HG03135 (cell line): ENCODE measurements around the gene PRKCE.

ENCODE experiments used
- ATAC-seq: cut with Tn5 transposase; IDR thresholded peaks from one replicate; pipeline ENCODE4 v1.9.1; 2021; ENCODE audit warnings: mild to moderate bottlenecking, moderate library complexity; ENCODE audit not compliant: unreplicated experiment

The PRKCE gene

GRCh38 chr2:46003903-46004473, 352.5 kb downstream of the PRKCE start:
- no peak for ATAC-seq

- ATAC-seq: no peak
Observed at GRCh38 chr2:46006473-46007025, 355.1 kb downstream of the PRKCE start.

GRCh38 chr2:46007412-46007811, 355.9 kb downstream of the PRKCE start:
- ATAC-seq: no peak

- ATAC-seq: no peak
Observed at GRCh38 chr2:46008091-46008870, 356.8 kb downstream of the PRKCE start.

- no peak for ATAC-seq
Observed at GRCh38 chr2:46009315-46009714, 357.8 kb downstream of the PRKCE start.

- ATAC-seq: no peak
Observed at GRCh38 chr2:46009772-46010171, 358.3 kb downstream of the PRKCE start.

- ATAC-seq: no peak
Observed at GRCh38 chr2:46010223-46010924, 358.9 kb downstream of the PRKCE start.

- no peak for ATAC-seq
Observed at GRCh38 chr2:46010925-46011490, 359.5 kb downstream of the PRKCE start.

GRCh38 chr2:46012618-46013240, 361.3 kb downstream of the PRKCE start:
- ATAC-seq: no peak

- ATAC-seq: no peak
Observed at GRCh38 chr2:46013726-46014125, 362.3 kb downstream of the PRKCE start.

GRCh38 chr2:46014911-46015654, 363.6 kb downstream of the PRKCE start:
- ATAC-seq: no peak

- no peak for ATAC-seq
Observed at GRCh38 chr2:46015671-46016070, 364.2 kb downstream of the PRKCE start.

GRCh38 chr2:46016091-46016490, 364.6 kb downstream of the PRKCE start:
- no peak for ATAC-seq

GRCh38 chr2:46018773-46019591, 367.5 kb downstream of the PRKCE start:
- ATAC-seq: no peak

- ATAC-seq: no peak
Observed at GRCh38 chr2:46020416-46020815, 368.9 kb downstream of the PRKCE start.

- no peak for ATAC-seq
Observed at GRCh38 chr2:46023165-46023854, 371.8 kb downstream of the PRKCE start.

- no peak for ATAC-seq
Observed at GRCh38 chr2:46024146-46024779, 372.8 kb downstream of the PRKCE start.

- no peak for ATAC-seq
Observed at GRCh38 chr2:46025081-46025480, 373.6 kb downstream of the PRKCE start.
